CD8-positive, alpha-beta memory T cell (primary cell): Measurements from ENCODE around the gene MLX. TPM values are rescaled to one million over a fixed set of nuclear protein-coding genes. Genes with fewer than 3 reads are reported as not detected.

ENCODE experiments used
- CTCF ChIA-PET: fragments of 350-600 bp; sonication (Branson Sonifier 250); formaldehyde crosslinking; loops from one replicate; lab custom pipeline; 2021; ENCODE audit warnings: antibody characterized with exemption; lab: Charles Lee
- POLR2A ChIA-PET: fragments of 350-600 bp; sonication (Branson Sonifier 250); formaldehyde crosslinking; loops from one replicate; lab custom pipeline; 2021; ENCODE audit warnings: antibody characterized with exemption; lab: Charles Lee
- DNase-seq, 5 donors: peaks; one replicate each; pipeline versions ENCODE4 v3.0.0 to v3.0.0-alpha.2; 2020 to 2022; ENCODE audit warnings: mixed read lengths in 1 of 5
- H3K27ac ChIP-seq: one replicate; pipeline ENCODE4 v1.7.0; 2013; ENCODE audit warnings: low read depth, mild to moderate bottlenecking, low read length, moderate library complexity
- H3K27me3 ChIP-seq: 2 replicates; pipeline ENCODE4 v1.7.0; 2013; ENCODE audit warnings: low read length, mild to moderate bottlenecking; ENCODE audit not compliant: insufficient read depth, poor library complexity, severe bottlenecking
- H3K36me3 ChIP-seq: 2 replicates; pipeline ENCODE4 v1.7.0; 2013; ENCODE audit warnings: mild to moderate bottlenecking, low read length, moderate library complexity; ENCODE audit not compliant: insufficient read depth
- H3K4me1 ChIP-seq: 2 replicates; pipeline ENCODE4 v1.7.0; 2013; ENCODE audit warnings: mild to moderate bottlenecking, low read length, moderate library complexity; ENCODE audit not compliant: insufficient read depth
- H3K4me3 ChIP-seq: 2 replicates; pipeline ENCODE4 v1.7.0; 2013; ENCODE audit warnings: mild to moderate bottlenecking, low read length
- H3K9me3 ChIP-seq: 2 replicates; pipeline ENCODE4 v1.7.0; 2013; ENCODE audit warnings: mild to moderate bottlenecking, low read length
- H3K27ac Mint-ChIP-seq, 8 donors: one replicate each; pipeline ENCODE4 v1.8.0; 2020 to 2021; ENCODE audit warnings: mixed read lengths in 8 of 8, mild to moderate bottlenecking in 6 of 8, inconsistent platforms in 3 of 8, moderate library complexity in 3 of 8
- H3K27me3 Mint-ChIP-seq, 2 donors: one replicate each; pipeline ENCODE4 v1.8.0; 2020 to 2021; ENCODE audit warnings: mixed read lengths in 2 of 2, mild to moderate bottlenecking in 1 of 2, moderate library complexity in 1 of 2
- H3K36me3 Mint-ChIP-seq, 3 donors: one replicate each; pipeline ENCODE4 v1.8.0; 2020 to 2021; ENCODE audit warnings: mixed read lengths in 3 of 3, inconsistent platforms in 1 of 3, mild to moderate bottlenecking in 1 of 3
- H3K4me1 Mint-ChIP-seq, 3 donors: one replicate each; pipeline ENCODE4 v1.8.0; 2020 to 2021; ENCODE audit warnings: mixed read lengths in 3 of 3, inconsistent platforms in 1 of 3, mild to moderate bottlenecking in 1 of 3
- H3K4me3 Mint-ChIP-seq, 7 donors: one replicate each; pipeline ENCODE4 v1.8.0; 2020 to 2021; ENCODE audit warnings: mixed read lengths in 7 of 7, mild to moderate bottlenecking in 6 of 7, moderate library complexity in 4 of 7, inconsistent platforms in 2 of 7
- H3K9me3 Mint-ChIP-seq, 5 donors: one replicate each; pipeline ENCODE4 v1.8.0; 2020 to 2022; ENCODE audit warnings: mixed read lengths in 5 of 5, mild to moderate bottlenecking in 3 of 5, moderate library complexity in 2 of 5, inconsistent platforms in 1 of 5
- polyA plus RNA-seq: library from polyadenylated mRNA; unstranded; fragments of 300-500 nt; fragmentation: Illumina TruSeq; gene quantifications from one replicate; pipeline ENCODE4 v1.2.3, GENCODE V29; 2021
- total RNA-seq, 2 experiments: library from RNA; stranded (reverse); gene quantifications; one replicate each; pipeline ENCODE4 v1.2.3, GENCODE V29; 2021

The MLX gene
- total and polyA plus RNA-seq, 3 experiments from 2014 or later, result 52.1 to 62.3 (median 61.8) TPM

DNA sequence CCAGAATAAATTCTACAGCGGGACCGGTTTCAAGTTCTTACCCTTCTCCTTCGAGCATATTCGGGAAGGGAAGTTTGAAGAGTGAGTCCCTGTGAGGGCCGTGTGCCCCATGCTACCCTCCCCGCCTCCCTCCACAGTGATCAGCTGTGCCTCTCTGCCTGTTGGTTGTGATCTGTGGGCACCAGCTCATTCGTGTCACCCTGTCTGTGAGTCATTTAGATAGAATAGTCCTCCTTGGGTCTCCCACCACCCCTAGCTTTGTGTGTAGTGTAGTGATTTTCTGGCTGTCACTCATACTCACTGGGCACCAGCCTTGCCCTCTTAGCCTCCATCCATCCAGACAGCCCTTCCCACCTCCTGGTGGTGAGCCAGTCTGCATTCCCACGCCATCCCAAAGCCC is 45.9 kb upstream of the MLX start:
- Histone ChIP-seq H3K27me3 (no peaks in the 10 kb centered on the region), H3K9me3 (no peaks in the 10 kb centered on the region), H3K27ac (no peak overlapping the region), H3K4me1 (peaks cover 4% of the 10 kb centered on the region), H3K36me3 (no peaks in the 10 kb centered on the region), H3K4me3 (no peak overlapping the region)
- ChIA-PET POLR2A (interaction anchor here (1.4 kb wide), 1 partner anchor 9 kb away, joined by 3 read pairs; no protein-coding TSS in a partner anchor), CTCF (interaction anchor here (0.8 to 4.0 kb wide), 6 partner anchors 86 to 199 kb away, joined by 3 to 21 read pairs (median 4); no protein-coding TSS in a partner anchor)
- H3K4me1 Mint-ChIP-seq, result peaks cover 6 to 20% (median 17%) of the 10 kb centered on the region in 3 donors
- H3K4me3 Mint-ChIP-seq, result no peak overlapping the region
- no peaks in the 10 kb centered on the region for H3K9me3 Mint-ChIP-seq
- DNase-seq, result no peak
- peaks cover 0 to 1% (median 0%) of the 10 kb centered on the region in 3 donors for H3K36me3 Mint-ChIP-seq
- peaks cover 0 to 3% of the 10 kb centered on the region in 2 donors for H3K27me3 Mint-ChIP-seq
- H3K27ac Mint-ChIP-seq, result no peak overlapping the region

DNA sequence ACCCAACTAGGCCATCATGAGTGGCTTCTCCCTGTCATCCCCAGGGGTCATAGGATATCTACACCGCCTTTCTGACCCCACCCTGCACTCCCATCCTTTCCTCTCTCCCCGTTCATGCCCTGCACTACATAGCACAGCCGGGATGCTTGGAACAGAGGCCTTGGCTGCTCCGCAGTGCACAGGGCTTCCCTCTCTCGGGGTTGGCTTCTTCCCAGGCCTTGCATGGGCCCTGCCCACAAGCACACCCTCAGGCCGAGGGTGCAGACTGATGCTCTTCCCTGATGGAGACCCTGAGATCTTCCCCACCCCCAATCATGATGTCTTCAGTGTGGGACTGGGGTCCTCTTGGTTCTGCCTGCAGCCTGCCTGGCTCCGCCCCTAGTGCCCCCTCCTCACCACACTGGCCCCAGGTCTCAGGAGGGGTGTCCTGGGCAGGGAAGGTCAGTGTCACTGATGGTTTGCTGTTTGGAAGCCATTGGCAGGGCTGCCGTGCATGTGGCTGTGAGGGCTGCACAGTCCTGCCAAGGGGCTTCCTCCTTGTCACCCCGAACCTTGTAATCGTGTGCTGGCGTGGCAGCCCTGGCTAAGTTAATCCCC is 45.1 kb upstream of the MLX start:
- H3K27ac Mint-ChIP-seq, result no peak overlapping the region
- peaks cover 0 to 1% (median 0%) of the 10 kb centered on the region in 3 donors for H3K36me3 Mint-ChIP-seq
- no peak for DNase-seq
- peaks cover 0 to 3% of the 10 kb centered on the region in 2 donors for H3K27me3 Mint-ChIP-seq
- peaks cover 6 to 20% (median 17%) of the 10 kb centered on the region in 3 donors for H3K4me1 Mint-ChIP-seq
- H3K9me3 Mint-ChIP-seq, result no peaks in the 10 kb centered on the region
- ChIA-PET POLR2A (no interaction called here), CTCF (interaction anchor here (0.8 to 2.3 kb wide), 2 partner anchors 93 to 116 kb away, joined by 3 to 7 read pairs; no protein-coding TSS in a partner anchor)
- Histone ChIP-seq H3K27ac (no peak overlapping the region), H3K4me3 (no peak overlapping the region), H3K4me1 (peaks cover 4% of the 10 kb centered on the region), H3K36me3 (no peaks in the 10 kb centered on the region), H3K9me3 (no peaks in the 10 kb centered on the region), H3K27me3 (no peaks in the 10 kb centered on the region)
- no peak overlapping the region for H3K4me3 Mint-ChIP-seq

GRCh38 chr17:42522263-42522790 is 44.6 kb upstream of the MLX start:
- Histone ChIP-seq H3K27ac (no peak overlapping the region), H3K4me3 (no peak overlapping the region), H3K27me3 (no peaks in the 10 kb centered on the region), H3K9me3 (no peaks in the 10 kb centered on the region), H3K36me3 (no peaks in the 10 kb centered on the region), H3K4me1 (peaks cover 1% of the 10 kb centered on the region)
- Mint-ChIP-seq H3K9me3 (no peaks in the 10 kb centered on the region), H3K4me3 (no peak overlapping the region), H3K27ac (no peak overlapping the region), H3K27me3 (peaks cover 0 to 3% of the 10 kb centered on the region in 2 donors), H3K36me3 (peaks cover 0 to 1% (median 0%) of the 10 kb centered on the region in 3 donors), H3K4me1 (peaks cover 9 to 22% (median 19%) of the 10 kb centered on the region in 3 donors)
- ChIA-PET CTCF (no interaction called here), POLR2A (no interaction called here)
- DNase-seq, result no peak

GRCh38 chr17:42522798-42523278 is 44.1 kb upstream of the MLX start:
- Histone ChIP-seq H3K4me3 (no peak overlapping the region), H3K27ac (no peak overlapping the region), H3K27me3 (no peaks in the 10 kb centered on the region), H3K36me3 (no peaks in the 10 kb centered on the region), H3K9me3 (no peaks in the 10 kb centered on the region), H3K4me1 (no peaks in the 10 kb centered on the region)
- Mint-ChIP-seq H3K27me3 (peaks cover 0 to 3% of the 10 kb centered on the region in 2 donors), H3K36me3 (peaks cover 0 to 1% (median 0%) of the 10 kb centered on the region in 3 donors), H3K9me3 (no peaks in the 10 kb centered on the region), H3K4me3 (no peak overlapping the region), H3K4me1 (peaks cover 10 to 19% (median 16%) of the 10 kb centered on the region in 3 donors), H3K27ac (peak overlapping the region in 1 of 8 donors; percentile 58)
- no peak for DNase-seq
- ChIA-PET POLR2A (no interaction called here), CTCF (no interaction called here)

GRCh38 chr17:42525221-42525620 is 41.7 kb upstream of the MLX start:
- Histone ChIP-seq H3K27ac (no peak overlapping the region), H3K27me3 (no peaks in the 10 kb centered on the region), H3K4me1 (peaks cover 18% of the 10 kb centered on the region), H3K4me3 (no peak overlapping the region), H3K36me3 (no peaks in the 10 kb centered on the region), H3K9me3 (no peaks in the 10 kb centered on the region)
- Mint-ChIP-seq H3K27me3 (peaks cover 0 to 3% of the 10 kb centered on the region in 2 donors), H3K9me3 (no peaks in the 10 kb centered on the region), H3K36me3 (peaks cover 0 to 1% (median 0%) of the 10 kb centered on the region in 3 donors), H3K4me1 (peaks cover 21 to 34% (median 27%) of the 10 kb centered on the region in 3 donors), H3K27ac (no peak overlapping the region), H3K4me3 (no peak overlapping the region)
- DNase-seq, result no peak
- CTCF ChIA-PET, result interaction anchor here (1.6 to 2.1 kb wide), 2 partner anchors 11 to 119 kb away, joined by 4 to 9 read pairs; partner anchors contain the start of gene NAGLU
- POLR2A ChIA-PET, result no interaction called here

DNA sequence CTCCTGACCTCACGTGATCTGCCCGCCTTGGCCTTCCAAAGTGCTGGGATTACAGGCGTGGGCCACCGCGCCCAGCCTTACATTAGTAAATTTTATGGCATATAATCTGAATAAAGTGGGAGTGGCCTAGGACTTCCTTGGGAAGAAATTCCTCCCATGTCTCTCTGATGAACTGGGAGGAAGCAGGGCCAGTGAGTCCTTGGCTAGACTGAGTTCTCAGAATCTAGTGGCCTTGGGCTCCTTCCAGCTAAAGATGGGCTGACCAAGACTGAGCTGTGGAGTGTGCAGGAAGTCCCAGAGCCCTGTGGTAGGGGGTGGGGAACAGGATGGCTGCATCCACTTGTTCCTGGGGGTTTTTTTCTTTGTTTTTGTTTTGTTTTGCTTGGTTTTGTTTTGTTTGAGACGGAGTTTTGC is 40.9 kb upstream of the MLX start:
- Mint-ChIP-seq H3K36me3 (peaks cover 0 to 1% (median 0%) of the 10 kb centered on the region in 3 donors), H3K9me3 (no peaks in the 10 kb centered on the region), H3K27ac (no peak overlapping the region), H3K4me1 (peaks cover 29 to 42% (median 35%) of the 10 kb centered on the region in 3 donors), H3K27me3 (peaks cover 0 to 3% of the 10 kb centered on the region in 2 donors), H3K4me3 (no peak overlapping the region)
- no peak for DNase-seq
- Histone ChIP-seq H3K4me1 (peaks cover 26% of the 10 kb centered on the region), H3K36me3 (no peaks in the 10 kb centered on the region), H3K4me3 (no peak overlapping the region), H3K9me3 (no peaks in the 10 kb centered on the region), H3K27ac (no peak overlapping the region), H3K27me3 (no peaks in the 10 kb centered on the region)
- ChIA-PET POLR2A (no interaction called here), CTCF (interaction anchor here (1.4 to 2.1 kb wide), 4 partner anchors 10 to 147 kb away, joined by 3 to 9 read pairs (median 4); partner anchors contain the start of gene NAGLU)

DNA sequence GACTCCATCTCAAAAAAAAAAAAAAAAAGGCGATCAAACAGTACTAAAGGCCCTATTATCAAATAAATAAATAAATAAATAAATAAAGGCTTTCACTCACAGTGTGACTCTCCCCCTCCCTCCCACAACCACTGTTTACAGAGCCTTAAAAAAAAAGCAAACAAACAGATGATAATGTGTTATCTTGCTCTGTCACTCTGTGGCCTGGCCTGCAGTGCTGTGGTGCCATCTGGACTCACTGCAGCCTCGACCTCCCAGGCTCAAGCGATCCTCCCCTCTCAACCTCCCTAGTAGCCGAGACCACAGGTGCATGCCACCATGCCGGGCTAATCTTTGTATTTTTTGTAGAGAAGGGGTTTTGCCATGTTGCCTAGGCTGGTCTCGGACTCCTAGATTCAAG is 39.0 kb upstream of the MLX start:
- no peaks in the 10 kb centered on the region for H3K9me3 Mint-ChIP-seq
- Histone ChIP-seq H3K27me3 (no peaks in the 10 kb centered on the region), H3K36me3 (no peaks in the 10 kb centered on the region), H3K4me3 (no peak overlapping the region), H3K9me3 (no peaks in the 10 kb centered on the region), H3K27ac (no peak overlapping the region), H3K4me1 (peaks cover 34% of the 10 kb centered on the region)
- H3K4me3 Mint-ChIP-seq, result no peak overlapping the region
- H3K36me3 Mint-ChIP-seq, result no peaks in the 10 kb centered on the region
- no peak overlapping the region for H3K27ac Mint-ChIP-seq
- peaks cover 37 to 55% (median 44%) of the 10 kb centered on the region in 3 donors for H3K4me1 Mint-ChIP-seq
- no peak for DNase-seq
- ChIA-PET POLR2A (no interaction called here), CTCF (interaction anchor here (0.6 to 2.4 kb wide), 23 partner anchors 8 to 347 kb away, joined by 3 to 10 read pairs (median 4); partner anchors contain the start of genes CAVIN1, HCRT, KCNH4 and NAGLU)
- peaks cover 0 to 3% of the 10 kb centered on the region in 2 donors for H3K27me3 Mint-ChIP-seq
